Erythroblast (primary cell): ENCODE data around the gene GABBR2.

Experiments
- DNase-seq, 2 experiments: peaks; one replicate each; lab custom pipeline; 2025; lab: John Stamatoyannopoulos, UW
- GATA1 ChIP-seq: IDR thresholded peaks from 2 replicates; pipeline ENCODE4 v1.6.1; 2011; ENCODE audit warnings: low read depth, mild to moderate bottlenecking, control low read depth, low read length, moderate library complexity
- POLR2A ChIP-seq: IDR thresholded peaks from 2 replicates; pipeline ENCODE4 v1.6.1; 2011; ENCODE audit warnings: mild to moderate bottlenecking, low read length

GABBR2 gene

DNA sequence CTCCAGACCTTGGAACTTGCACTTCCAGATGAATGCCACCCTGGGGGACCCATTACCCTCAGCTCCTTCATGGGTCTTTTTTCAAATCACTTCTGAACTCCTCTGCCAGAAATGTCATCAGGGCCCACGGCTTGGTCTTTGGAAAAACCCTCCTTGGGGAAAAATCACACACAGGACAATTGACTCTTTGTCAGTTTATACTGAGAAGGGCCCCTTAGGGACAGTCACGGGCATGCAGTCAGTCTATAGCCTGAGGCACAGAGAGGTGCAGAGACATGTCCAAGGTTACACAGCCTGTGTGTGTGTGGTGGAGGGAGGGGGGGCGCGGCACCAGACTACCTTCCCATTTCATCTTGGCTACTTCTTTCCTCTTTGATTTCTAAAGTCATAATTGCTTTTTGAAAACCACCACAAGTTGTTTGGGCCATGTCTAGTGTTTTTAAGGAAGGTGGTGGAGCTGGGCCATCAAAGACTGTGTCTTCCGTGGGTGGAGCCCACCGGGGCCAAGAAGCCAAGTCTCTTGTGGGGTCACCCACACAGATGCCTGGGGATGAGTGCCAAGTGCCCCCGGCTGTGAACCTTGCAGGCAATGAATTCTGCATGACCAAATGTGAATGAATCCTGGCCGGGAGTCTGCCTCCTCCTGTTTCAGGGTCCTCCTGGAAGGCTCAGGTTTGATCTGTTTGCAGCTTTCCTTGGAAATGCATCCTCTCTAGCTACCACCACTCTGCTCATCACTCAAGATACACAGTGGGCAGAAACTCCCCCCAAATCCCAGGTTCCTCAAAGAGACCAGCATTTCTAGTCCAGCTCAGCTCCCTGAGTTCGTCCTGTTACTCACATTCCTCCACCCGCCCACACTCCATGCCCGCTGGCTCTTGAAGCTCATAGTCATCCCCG lies 253.2 kb downstream of the GABBR2 start:
- TF ChIP-seq GATA1 (no peak), POLR2A (no peak)
- no peak for DNase-seq

DNA sequence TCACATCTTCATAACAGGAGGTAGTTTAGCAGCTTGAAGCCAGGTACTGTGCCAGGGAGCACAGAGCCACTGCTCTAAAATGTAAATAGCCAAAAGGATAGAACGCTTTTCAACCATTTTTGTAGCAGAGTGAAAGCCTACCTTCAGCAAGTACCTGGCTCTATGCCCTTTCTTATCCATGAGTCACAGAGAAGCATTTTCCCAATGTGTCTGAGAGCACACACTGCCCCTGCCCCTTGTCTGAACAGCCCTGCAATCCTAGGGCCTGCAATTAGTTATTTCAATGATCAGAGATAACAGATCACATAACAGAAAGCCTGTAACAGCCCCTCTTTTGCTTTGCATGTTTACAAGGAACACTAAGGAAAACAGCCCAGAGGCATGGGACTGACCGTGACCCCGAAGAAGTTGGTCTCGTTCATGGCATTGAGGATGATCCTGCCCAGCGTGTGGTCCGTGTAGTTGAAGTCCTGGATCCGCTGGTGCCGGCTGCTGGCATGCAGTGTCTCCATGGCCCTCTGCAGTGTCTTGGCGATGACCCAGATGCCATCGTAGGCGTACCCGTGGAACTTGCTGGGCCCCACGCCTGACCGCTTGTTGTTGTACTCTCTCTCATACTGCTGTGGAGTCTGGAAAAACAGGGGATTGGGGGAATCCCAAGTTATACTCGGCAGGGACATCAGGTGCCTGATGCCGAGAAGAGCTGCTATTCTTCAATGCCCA lies 255.0 kb downstream of the GABBR2 start:
- TF ChIP-seq POLR2A (no peak), GATA1 (no peak)
- DNase-seq, result no peak

DNA sequence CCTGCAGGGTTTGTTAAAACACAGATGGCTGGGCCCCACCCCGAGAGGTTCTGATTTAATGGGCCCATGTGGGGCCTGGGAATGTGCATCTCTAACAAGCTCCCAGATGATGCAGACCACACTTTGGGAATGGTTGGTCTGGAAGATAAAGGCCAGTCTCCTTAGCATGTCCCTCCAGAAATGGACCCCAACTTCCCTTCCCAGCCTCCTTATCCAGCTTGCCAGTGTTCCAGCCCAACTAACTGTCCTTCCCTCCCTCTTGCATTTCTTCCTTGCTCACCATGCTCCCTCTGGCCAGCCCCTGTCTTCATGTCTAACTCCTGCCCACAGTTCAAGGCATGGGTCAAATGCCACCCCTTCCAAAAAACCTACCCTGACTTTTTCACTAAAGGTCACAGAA lies 257.2 kb downstream of the GABBR2 start:
- no peak for TF ChIP-seq POLR2A
- no peak for TF ChIP-seq GATA1
- DNase-seq, result no peak

DNA sequence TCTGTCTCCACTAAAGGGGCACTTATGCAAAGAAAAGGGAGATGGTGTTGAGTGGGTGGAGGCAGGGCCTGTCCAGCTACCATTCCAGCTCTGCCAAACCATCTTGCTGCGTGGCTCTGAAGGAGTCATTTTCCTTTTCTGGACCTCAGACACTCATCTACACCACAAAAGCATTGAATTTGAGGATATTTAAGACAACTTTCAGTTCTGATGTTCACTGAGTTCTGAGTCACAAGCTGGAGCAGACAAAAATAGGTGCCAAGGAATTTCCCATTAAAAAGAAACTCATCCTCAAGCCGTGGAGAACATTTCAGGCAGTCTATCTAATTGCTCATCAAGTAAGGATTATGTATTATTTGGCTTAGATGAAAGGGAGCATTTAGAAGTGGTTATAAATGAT lies 258.2 kb downstream of the GABBR2 start:
- no peak for DNase-seq
- TF ChIP-seq GATA1 (no peak), POLR2A (no peak)

DNA sequence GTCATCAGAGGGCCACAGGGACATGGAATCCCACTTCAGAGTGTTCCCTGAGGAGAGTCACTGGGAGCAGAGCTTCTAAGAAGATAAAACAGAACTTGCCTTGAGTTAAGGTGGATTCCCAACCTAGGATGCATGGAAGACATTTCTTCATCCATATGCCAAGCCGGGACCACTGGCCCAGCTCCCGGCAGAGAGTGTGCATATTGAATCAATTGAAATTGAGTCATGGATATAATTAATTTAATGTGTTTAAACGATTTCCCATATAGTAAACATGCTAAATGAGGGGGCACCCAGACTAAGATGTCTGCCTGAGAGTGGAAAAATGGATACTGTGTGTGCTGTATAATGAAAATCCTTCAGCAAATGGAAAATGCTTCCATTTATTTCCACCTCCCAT lies 258.9 kb downstream of the GABBR2 start:
- DNase-seq, result no peak
- TF ChIP-seq POLR2A (no peak), GATA1 (no peak)

DNA sequence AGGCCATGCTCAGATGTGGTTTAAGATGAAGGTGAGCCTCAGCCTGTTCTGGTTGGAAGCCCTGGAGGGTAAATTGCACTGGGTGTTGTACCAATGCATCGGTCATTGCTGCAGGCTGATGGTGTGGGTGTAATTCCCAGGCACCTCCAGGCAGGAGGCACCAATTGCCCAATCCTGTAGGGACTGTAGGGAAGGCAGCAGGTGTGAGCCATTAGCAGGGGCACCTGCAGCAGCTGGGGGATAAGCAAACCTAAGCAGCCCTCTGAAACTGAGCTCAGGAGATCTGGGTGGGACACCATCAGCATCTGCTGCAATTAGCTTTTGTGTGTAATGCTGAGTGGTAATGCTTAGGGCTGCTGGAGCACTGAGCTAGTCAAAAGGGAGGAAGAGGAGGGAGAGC lies 263.2 kb downstream of the GABBR2 start:
- TF ChIP-seq GATA1, result no peak
- no peak for TF ChIP-seq POLR2A

DNA sequence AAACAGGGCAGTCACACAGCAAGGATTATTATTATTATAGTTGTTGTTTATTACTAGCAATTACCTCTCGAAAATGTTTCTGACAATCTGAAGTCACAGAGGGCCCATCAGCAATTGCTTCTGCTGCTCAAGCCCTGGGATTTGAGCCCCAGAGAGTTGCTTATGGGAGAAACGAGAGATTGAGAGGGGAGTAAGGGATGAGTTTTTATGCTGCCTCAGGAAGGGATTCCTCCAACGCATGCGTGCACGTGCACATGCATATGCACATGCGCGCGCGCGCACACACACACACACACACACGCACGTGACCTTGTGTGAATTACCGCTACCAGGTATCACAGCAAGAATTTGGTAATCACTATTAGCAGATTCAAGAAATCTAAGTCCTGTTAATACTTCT lies 264.1 kb downstream of the GABBR2 start:
- DNase-seq, result no peak
- no peak for TF ChIP-seq POLR2A
- TF ChIP-seq GATA1, result no peak

More for the DNA sequence above, 263.2 kb downstream of the GABBR2 start:
- DNase-seq, result no peak

DNA sequence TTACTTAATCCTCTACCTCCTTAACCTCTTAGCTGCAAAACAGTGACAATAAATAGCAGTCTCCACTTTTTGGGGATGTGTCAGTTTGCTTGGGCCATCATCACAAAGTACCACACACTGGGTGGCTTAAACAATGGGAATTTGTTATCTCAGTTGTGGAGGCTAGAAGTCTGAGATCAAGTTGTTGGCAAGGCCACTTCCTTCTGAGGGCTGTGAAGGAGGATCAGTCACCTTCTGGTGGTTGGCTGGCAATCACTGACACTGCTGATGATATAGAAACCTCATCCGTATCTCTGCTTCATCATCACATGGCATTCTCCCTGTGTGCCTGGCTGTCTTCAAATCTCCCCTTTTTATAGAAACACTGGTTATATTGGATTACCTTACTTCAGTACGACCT lies 266.2 kb downstream of the GABBR2 start:
- TF ChIP-seq POLR2A (no peak), GATA1 (no peak)
- DNase-seq, result no peak

DNA sequence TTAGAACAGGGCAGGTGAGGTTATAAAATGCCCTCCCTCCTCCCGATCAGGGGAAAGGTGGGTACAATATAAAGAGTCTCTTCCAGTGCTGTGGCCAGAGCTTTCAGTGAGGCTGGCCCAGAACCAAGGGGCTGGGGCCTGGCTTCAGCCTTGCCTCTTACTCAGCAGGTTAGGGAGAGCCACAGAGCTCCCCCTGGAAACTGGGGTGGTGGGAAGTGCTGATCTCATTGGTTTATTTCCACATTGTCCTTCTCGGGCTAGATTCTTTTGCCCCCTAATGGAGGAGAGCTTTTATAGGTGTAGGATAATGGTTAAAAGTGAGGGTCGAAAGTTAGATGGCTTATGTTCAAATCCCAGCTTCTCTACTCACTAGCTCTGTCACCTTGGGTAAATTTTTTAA lies 266.6 kb downstream of the GABBR2 start:
- TF ChIP-seq POLR2A, result no peak
- TF ChIP-seq GATA1, result no peak
- no peak for DNase-seq

DNA sequence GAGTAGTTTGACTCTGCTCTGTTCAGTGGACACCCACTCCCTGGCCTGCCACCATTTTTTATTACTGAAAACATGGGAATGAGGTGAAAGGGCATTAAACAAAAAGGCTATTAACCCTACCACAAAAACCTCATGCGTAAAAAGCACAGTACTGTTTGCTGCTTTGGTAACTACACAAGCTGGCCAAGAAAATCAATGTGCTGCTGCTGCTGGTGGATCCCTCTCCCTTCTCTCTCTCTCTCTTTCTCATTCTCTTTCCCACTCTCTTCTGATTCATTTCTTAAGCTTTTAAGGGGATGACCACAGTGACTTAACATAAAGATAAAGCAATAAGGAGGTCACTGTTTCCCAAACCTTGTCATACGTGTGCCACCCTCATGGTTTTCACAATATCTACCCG lies 270.1 kb downstream of the GABBR2 start:
- no peak for DNase-seq
- no peak for TF ChIP-seq GATA1
- no peak for TF ChIP-seq POLR2A

DNA sequence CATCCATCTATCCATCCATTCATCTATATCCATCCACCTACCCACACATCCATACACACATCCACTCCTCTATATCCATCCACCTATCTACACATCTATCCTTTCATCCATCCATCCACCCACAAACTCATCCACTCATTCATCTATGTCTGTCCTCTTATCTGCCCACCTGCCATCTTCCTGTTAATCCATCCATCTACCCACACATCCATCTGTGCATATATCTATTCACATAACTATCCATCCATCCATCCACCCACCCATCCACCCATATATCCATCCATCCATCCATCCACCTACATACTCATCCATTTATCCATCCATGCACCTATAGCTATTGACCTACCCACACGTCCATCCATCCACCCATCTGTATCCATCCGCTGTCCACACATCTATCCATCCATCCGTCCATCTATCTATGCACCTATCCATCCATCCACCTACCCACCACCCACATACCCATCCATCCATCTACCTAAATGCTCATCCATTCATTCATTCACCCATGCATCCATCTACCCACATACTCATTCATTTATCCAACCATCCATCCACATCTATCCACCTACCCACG lies 271.2 kb downstream of the GABBR2 start:
- TF ChIP-seq POLR2A (no peak), GATA1 (no peak)
- DNase-seq, result no peak

DNA sequence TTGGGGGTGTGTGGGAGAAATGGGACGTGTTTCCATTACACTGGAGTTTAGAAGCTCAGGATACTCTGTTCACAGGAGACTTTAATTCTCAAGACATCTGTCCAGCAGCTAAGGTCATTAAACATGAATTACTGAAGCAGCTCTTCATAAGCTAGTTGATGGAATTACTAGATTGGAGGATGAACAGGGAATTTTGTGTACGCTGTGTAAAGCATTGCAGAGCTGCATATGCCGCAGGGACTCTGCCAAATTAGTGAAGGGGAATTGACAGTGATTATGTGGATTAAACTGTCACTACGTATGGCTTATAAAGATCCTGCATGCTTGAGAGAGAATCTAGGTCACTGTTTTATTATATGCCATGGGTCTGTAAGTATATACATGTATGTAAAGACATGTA lies 275.8 kb downstream of the GABBR2 start:
- DNase-seq, result no peak
- TF ChIP-seq POLR2A, result no peak

DNA sequence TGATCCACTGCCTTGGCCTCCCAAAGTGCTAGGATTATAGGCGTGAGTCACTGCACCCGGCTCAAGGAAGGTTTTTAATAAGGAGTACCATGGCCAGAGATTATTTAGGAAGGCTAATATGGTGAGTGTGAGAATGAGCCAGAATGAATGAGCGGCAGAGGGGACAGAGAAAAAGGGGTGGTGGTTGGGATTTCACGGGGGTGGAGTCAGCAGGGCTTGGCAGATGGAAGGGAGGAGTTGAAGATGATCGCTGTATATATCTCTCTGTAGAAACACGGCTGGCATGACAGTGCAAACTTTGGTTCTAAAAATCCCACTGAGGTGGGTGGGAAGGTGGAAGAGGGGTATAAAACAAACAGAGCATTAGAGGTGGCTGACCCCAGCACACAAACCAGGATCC lies 276.6 kb downstream of the GABBR2 start:
- DNase-seq, result peak in 1 of 2 experiments; percentile 10
- TF ChIP-seq GATA1 (no peak), POLR2A (no peak)

DNA sequence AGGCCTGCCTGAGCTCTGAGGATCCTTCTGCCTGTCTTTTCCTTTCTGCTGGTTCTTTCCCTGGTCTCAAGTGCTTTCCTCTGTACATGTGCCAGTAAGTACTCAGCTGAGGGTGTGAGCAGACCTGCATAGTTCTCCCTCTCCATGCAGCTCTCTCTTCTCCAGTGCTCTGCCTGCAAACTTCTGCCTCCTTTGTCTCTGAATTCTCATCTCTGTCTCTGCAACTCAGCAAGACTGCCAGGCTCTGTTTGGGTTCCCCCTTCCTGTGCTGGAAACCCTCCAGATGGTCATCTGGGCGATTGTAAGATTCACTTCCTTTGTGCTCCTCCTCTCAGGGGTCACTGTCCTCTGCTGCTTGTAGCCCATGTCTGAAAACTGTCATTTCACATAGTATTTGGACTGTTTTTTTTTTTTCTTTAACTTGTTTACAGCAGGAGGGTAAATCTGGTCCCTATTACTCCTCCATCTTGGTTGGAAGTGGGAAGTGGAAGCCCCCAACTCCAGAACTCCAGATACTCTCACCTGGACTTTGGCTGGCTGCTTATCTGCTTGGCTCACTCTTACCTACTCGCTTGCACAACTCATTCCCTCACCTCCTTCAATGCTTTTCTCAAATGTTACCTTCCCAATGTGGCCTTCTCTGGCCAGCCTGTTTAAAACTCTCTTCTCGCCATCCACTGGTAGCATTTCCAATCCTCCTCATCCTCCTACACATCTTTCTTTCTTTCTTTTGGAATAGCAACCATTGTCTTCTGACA lies 278.0 kb downstream of the GABBR2 start:
- no peak for TF ChIP-seq POLR2A
- no peak for TF ChIP-seq GATA1
- DNase-seq, result no peak
